Measurements from ENCODE around the gene TOP2A. TPM values are rescaled to one million over a fixed set of nuclear protein-coding genes. Genes with fewer than 3 reads are reported as not detected.

TOP2A gene
- total and polyA plus RNA-seq, 9 of the 15 experiments (the other 6 are each of a cell fraction or from before 2014, with no cell fraction given) = 133 to 347 (median 259) TPM

GRCh38 chr17:40345161-40345993, 72.3 kb downstream of the TOP2A start (continued):
- TF ChIP-seq MNT (conservative IDR thresholded peaks at IDR 0.05) (peak; percentile 83 to 92), FOXM1 (IDR thresholded peaks at IDR 0.05; ENCODE audit: low read depth) (no peak), FOXM1 (CRISPR knock-in tag; IDR thresholded peaks at IDR 0.05; ENCODE audit: low read depth) (no peak), ZNF197 (CRISPR knock-in tag; IDR thresholded peaks at IDR 0.05; ENCODE audit: low read depth) (no peak), MYNN (IDR thresholded peaks at IDR 0.05) (no peak), MYNN (CRISPR knock-in tag; IDR thresholded peaks at IDR 0.05) (no peak), TEAD4 (IDR thresholded peaks at IDR 0.05; ENCODE audit: low read length) (peak; percentile 63), TEAD4 (CRISPR knock-in tag; IDR thresholded peaks at IDR 0.05; ENCODE audit: borderline replicate concordance) (no peak), ESRRB (CRISPR knock-in tag; IDR thresholded peaks at IDR 0.05; ENCODE audit: borderline replicate concordance) (no peak), BHLHE40 (IDR thresholded peaks at IDR 0.05; ENCODE audit: low read length) (peak; percentile 70), ZNF24 (IDR thresholded peaks at IDR 0.05) (no peak), NR1H2 (CRISPR knock-in tag; IDR thresholded peaks at IDR 0.05) (no peak), CSDE1 (IDR thresholded peaks at IDR 0.05) (no peak), ZNF3 (CRISPR knock-in tag; IDR thresholded peaks at IDR 0.05) (no peak), RBFOX2 (IDR thresholded peaks at IDR 0.05; ENCODE audit: low read depth, low read length) (peak; percentile 67; the same call in 1 of the 2 replicates), ZNF717 (CRISPR knock-in tag; IDR thresholded peaks at IDR 0.05) (no peak), RCOR1 (IDR thresholded peaks at IDR 0.05; ENCODE audit: borderline replicate concordance in 1 of 2, low read depth in 2 of 2, low read length in 2 of 2) (peak in 1 of 2 experiments; percentile 48; a peak in 1 of 4 replicates), ZFPM2 (CRISPR knock-in tag; IDR thresholded peaks at IDR 0.05) (no peak), MTF1 (CRISPR knock-in tag; IDR thresholded peaks at IDR 0.05; ENCODE audit: borderline replicate concordance) (no peak)
